Activated naive CD4-positive, alpha-beta T cell treated with anti-CD3 and anti-CD28 coated beads for 36 hours (primary cell): ENCODE measurements around the gene TWIST2. TPM values are rescaled to one million over a fixed set of nuclear protein-coding genes. Genes with fewer than 3 reads are reported as not detected.

Experiments
- CTCF ChIA-PET: fragments of 350-600 bp; sonication (Branson Sonifier 250); formaldehyde crosslinking; loops from one replicate; lab custom pipeline; 2021; ENCODE audit warnings: antibody characterized with exemption; lab: Charles Lee
- DNase-seq: peaks from one replicate; pipeline ENCODE4 v3.0.0-alpha.2; 2020
- H3K27ac Mint-ChIP-seq: one replicate; pipeline ENCODE4 v1.8.0; 2021; ENCODE audit warnings: mild to moderate bottlenecking, mixed read lengths
- H3K27me3 Mint-ChIP-seq: one replicate; pipeline ENCODE4 v1.8.0; 2021; ENCODE audit warnings: low read depth, mixed read lengths
- H3K36me3 Mint-ChIP-seq: one replicate; pipeline ENCODE4 v1.8.0; 2021; ENCODE audit warnings: low read depth, mixed read lengths
- H3K4me1 Mint-ChIP-seq: one replicate; pipeline ENCODE4 v1.8.0; 2021; ENCODE audit warnings: low read depth, mixed read lengths
- H3K4me3 Mint-ChIP-seq: one replicate; pipeline ENCODE4 v1.8.0; 2021; ENCODE audit warnings: mild to moderate bottlenecking, moderate library complexity, mixed read lengths
- H3K9me3 Mint-ChIP-seq: one replicate; pipeline ENCODE4 v1.8.0; 2021; ENCODE audit warnings: mixed read lengths
- intact Hi-C: fragments of 100-400 bp; cut with micrococcal nuclease; formaldehyde crosslinking; loops from one replicate; pipeline ENCODE4 v1.15.1; 2023
- total RNA-seq, 2 experiments: library from RNA; stranded (reverse); gene quantifications; one replicate each; pipeline ENCODE4 v1.2.3, GENCODE V29; 2021

The TWIST2 gene
- total RNA-seq, 2 experiments from 2014 or later, result not detected

DNA sequence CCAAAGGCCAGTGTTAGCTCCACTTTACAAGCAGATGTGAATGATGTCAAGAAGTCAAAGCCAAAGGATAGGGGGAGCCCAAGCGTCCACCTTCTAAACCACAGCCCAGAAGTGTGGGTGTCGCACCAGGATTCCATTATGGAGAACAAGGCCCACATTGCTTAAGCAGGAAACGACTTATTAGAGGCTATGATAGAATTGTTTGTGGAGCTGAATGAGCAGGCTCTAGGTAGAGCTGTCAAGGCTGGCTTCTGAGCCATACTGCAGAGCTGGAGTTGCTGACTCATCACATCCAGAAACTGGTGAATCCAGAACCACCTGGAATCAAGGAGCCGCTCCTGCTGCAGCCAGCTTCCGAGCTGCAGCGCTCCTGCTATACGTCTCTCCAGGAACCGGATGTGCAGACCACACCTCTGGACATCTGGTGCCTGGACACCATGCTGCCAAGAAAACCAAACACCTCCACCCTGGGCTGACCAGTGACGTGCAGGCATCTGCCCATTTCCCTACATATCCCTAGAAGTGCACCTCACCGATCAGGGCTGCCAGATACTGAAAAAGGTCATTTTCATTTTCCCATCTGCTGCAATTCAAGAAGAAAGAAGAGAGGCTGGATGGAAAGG lies 6.2 kb upstream of the TWIST2 start:
- H3K27ac Mint-ChIP-seq, result no peak overlapping the region
- peaks cover 35% of the 10 kb centered on the region for H3K27me3 Mint-ChIP-seq
- H3K36me3 Mint-ChIP-seq, result no peaks in the 10 kb centered on the region
- DNase-seq, result no peak
- intact Hi-C loops, result no loop called here
- no peak overlapping the region for H3K4me3 Mint-ChIP-seq
- no peaks in the 10 kb centered on the region for H3K4me1 Mint-ChIP-seq
- H3K9me3 Mint-ChIP-seq, result no peaks in the 10 kb centered on the region
- CTCF ChIA-PET, result no interaction called here

GRCh38 chr2:238843476-238843875 lies 4.4 kb upstream of the TWIST2 start:
- Mint-ChIP-seq H3K27ac (no peak overlapping the region), H3K4me3 (no peak overlapping the region), H3K9me3 (no peaks in the 10 kb centered on the region), H3K4me1 (no peaks in the 10 kb centered on the region), H3K27me3 (peaks cover 38% of the 10 kb centered on the region), H3K36me3 (no peaks in the 10 kb centered on the region)
- DNase-seq, result no peak
- intact Hi-C loops, result no loop called here
- CTCF ChIA-PET, result no interaction called here

GRCh38 chr2:238845583-238846377 lies 2.1 kb upstream of the TWIST2 start:
- H3K27ac Mint-ChIP-seq, result no peak overlapping the region
- intact Hi-C loops, result no loop called here
- H3K36me3 Mint-ChIP-seq, result no peaks in the 10 kb centered on the region
- no peaks in the 10 kb centered on the region for H3K4me1 Mint-ChIP-seq
- peaks cover 48% of the 10 kb centered on the region for H3K27me3 Mint-ChIP-seq
- no peaks in the 10 kb centered on the region for H3K9me3 Mint-ChIP-seq
- no peak overlapping the region for H3K4me3 Mint-ChIP-seq
- CTCF ChIA-PET, result no interaction called here
- no peak for DNase-seq

GRCh38 chr2:238846378-238846627 lies 1.6 kb upstream of the TWIST2 start:
- intact Hi-C loops, result no loop called here
- no peaks in the 10 kb centered on the region for H3K4me1 Mint-ChIP-seq
- no peaks in the 10 kb centered on the region for H3K36me3 Mint-ChIP-seq
- H3K27ac Mint-ChIP-seq, result no peak overlapping the region
- no peaks in the 10 kb centered on the region for H3K9me3 Mint-ChIP-seq
- DNase-seq, result no peak
- no peak overlapping the region for H3K4me3 Mint-ChIP-seq
- H3K27me3 Mint-ChIP-seq, result peaks cover 50% of the 10 kb centered on the region
- CTCF ChIA-PET, result no interaction called here

- no peaks in the 10 kb centered on the region for H3K4me1 Mint-ChIP-seq
- H3K4me3 Mint-ChIP-seq, result no peak overlapping the region
- intact Hi-C loops, result no loop called here
- no peak for DNase-seq
- CTCF ChIA-PET, result no interaction called here
- no peaks in the 10 kb centered on the region for H3K36me3 Mint-ChIP-seq
- peaks cover 53% of the 10 kb centered on the region for H3K27me3 Mint-ChIP-seq
- no peak overlapping the region for H3K27ac Mint-ChIP-seq
- no peaks in the 10 kb centered on the region for H3K9me3 Mint-ChIP-seq
Observed at GRCh38 chr2:238846628-238847418, 1.1 kb upstream of the TWIST2 start.

DNA sequence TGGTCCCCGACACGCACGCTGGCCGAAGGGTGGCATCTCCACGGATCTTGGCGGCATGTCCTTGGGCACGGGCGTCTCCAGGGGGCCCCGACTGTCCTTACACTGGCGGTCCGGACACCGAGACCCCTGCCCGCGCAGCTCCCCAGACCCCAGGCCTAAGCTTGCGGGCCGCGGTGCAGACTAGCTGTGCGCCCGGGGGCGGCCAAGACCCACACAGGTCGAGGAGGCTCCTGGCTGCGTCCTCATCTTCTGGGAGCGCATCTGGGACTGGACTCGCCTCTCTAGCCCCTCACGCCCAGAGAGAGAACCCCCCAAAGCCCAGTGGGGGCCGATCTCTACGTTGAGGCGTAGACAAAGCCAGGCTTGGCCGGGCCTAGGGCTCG lies 475 bp upstream of the TWIST2 start:
- no peaks in the 10 kb centered on the region for H3K9me3 Mint-ChIP-seq
- H3K27ac Mint-ChIP-seq, result no peak overlapping the region
- H3K4me3 Mint-ChIP-seq, result no peak overlapping the region
- H3K36me3 Mint-ChIP-seq, result no peaks in the 10 kb centered on the region
- CTCF ChIA-PET, result no interaction called here
- no peaks in the 10 kb centered on the region for H3K4me1 Mint-ChIP-seq
- intact Hi-C loops, result no loop called here
- DNase-seq, result no peak
- peaks cover 55% of the 10 kb centered on the region for H3K27me3 Mint-ChIP-seq

DNA sequence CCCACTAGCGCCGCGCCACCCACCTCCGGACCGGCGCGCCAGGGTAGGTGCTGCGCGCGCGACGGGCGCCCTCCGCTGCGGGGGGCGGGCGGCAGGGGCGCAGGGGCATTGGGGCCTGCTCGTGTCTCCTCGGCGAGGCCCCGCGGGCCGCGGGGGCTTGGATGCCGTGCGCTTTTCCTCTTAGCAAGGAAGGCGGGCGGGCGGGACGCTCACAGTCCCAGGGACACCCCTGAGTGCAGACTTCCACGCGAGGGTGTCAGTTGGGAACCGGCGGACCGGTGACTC lies 748 bp downstream of the TWIST2 start:
- no peak for DNase-seq
- peaks cover 56% of the 10 kb centered on the region for H3K27me3 Mint-ChIP-seq

GRCh38 chr2:238848976-238849853 lies 1.3 kb downstream of the TWIST2 start:
- Mint-ChIP-seq H3K9me3 (no peaks in the 10 kb centered on the region), H3K4me1 (no peaks in the 10 kb centered on the region), H3K27ac (no peak overlapping the region), H3K36me3 (no peaks in the 10 kb centered on the region), H3K4me3 (no peak overlapping the region), H3K27me3 (peaks cover 56% of the 10 kb centered on the region)
- DNase-seq, result no peak
- intact Hi-C loops, result no loop called here
- CTCF ChIA-PET, result no interaction called here

More for the DNA sequence above, 748 bp downstream of the TWIST2 start:
- Mint-ChIP-seq H3K27ac (no peak overlapping the region), H3K9me3 (no peaks in the 10 kb centered on the region), H3K4me1 (no peaks in the 10 kb centered on the region), H3K4me3 (no peak overlapping the region), H3K36me3 (no peaks in the 10 kb centered on the region)
- CTCF ChIA-PET, result no interaction called here
- intact Hi-C loops, result no loop called here

- H3K27ac Mint-ChIP-seq, result no peak overlapping the region
- CTCF ChIA-PET, result no interaction called here
- intact Hi-C loops, result no loop called here
- H3K9me3 Mint-ChIP-seq, result no peaks in the 10 kb centered on the region
- no peaks in the 10 kb centered on the region for H3K36me3 Mint-ChIP-seq
- H3K27me3 Mint-ChIP-seq, result peaks cover 50% of the 10 kb centered on the region
- no peak overlapping the region for H3K4me3 Mint-ChIP-seq
- no peak for DNase-seq
- no peaks in the 10 kb centered on the region for H3K4me1 Mint-ChIP-seq
Observed at GRCh38 chr2:238850091-238850490, 2.2 kb downstream of the TWIST2 start.

- CTCF ChIA-PET, result no interaction called here
- DNase-seq, result no peak
- intact Hi-C loops, result no loop called here
- H3K9me3 Mint-ChIP-seq, result no peaks in the 10 kb centered on the region
- H3K27ac Mint-ChIP-seq, result no peak overlapping the region
- no peaks in the 10 kb centered on the region for H3K4me1 Mint-ChIP-seq
- no peaks in the 10 kb centered on the region for H3K36me3 Mint-ChIP-seq
- H3K4me3 Mint-ChIP-seq, result no peak overlapping the region
- peaks cover 44% of the 10 kb centered on the region for H3K27me3 Mint-ChIP-seq
Observed at GRCh38 chr2:238851026-238851425, 3.1 kb downstream of the TWIST2 start.

GRCh38 chr2:238851761-238852160 lies 3.9 kb downstream of the TWIST2 start:
- Mint-ChIP-seq H3K36me3 (no peaks in the 10 kb centered on the region), H3K4me3 (no peak overlapping the region), H3K4me1 (no peaks in the 10 kb centered on the region), H3K27ac (no peak overlapping the region), H3K27me3 (peaks cover 39% of the 10 kb centered on the region), H3K9me3 (no peaks in the 10 kb centered on the region)
- intact Hi-C loops, result no loop called here
- no peak for DNase-seq
- CTCF ChIA-PET, result no interaction called here

GRCh38 chr2:238852206-238852869 lies 4.5 kb downstream of the TWIST2 start:
- CTCF ChIA-PET, result no interaction called here
- no peak for DNase-seq
- H3K9me3 Mint-ChIP-seq, result no peaks in the 10 kb centered on the region
- peaks cover 42% of the 10 kb centered on the region for H3K27me3 Mint-ChIP-seq
- no peak overlapping the region for H3K4me3 Mint-ChIP-seq
- no peaks in the 10 kb centered on the region for H3K36me3 Mint-ChIP-seq
- intact Hi-C loops, result no loop called here
- H3K27ac Mint-ChIP-seq, result no peak overlapping the region
- no peaks in the 10 kb centered on the region for H3K4me1 Mint-ChIP-seq
